GM10847 (cell line): ENCODE data around the gene CYTL1.

ENCODE experiments used
- POLR2A ChIP-seq: IDR thresholded peaks from 2 replicates; pipeline ENCODE4 v1.6.1; 2011; ENCODE audit not compliant: insufficient read length; ENCODE audit errors: extremely low read depth

CYTL1 gene

GRCh38 chr4:5037553-5038551 is 18.6 kb upstream of the CYTL1 start:
- no peak for TF ChIP-seq POLR2A

DNA sequence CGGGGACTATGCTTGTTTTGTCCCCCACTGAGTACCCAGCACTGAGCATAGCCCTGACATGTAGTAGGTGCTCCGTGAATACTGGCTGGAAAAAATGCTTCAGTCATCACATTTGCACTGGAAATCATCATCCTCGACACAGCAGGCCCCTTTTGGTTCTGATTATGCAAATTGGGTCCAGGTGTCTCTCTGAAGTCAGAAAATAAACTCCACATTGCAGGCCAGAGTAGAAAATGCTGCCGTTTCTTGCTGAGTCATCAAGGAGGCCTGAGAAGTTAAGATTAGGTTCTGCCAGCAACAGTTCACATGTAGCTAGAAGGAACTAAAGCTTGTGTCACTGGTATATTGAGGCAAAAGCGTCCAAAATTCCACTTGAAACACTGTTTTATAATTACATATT is 17.0 kb upstream of the CYTL1 start:
- no peak for TF ChIP-seq POLR2A

DNA sequence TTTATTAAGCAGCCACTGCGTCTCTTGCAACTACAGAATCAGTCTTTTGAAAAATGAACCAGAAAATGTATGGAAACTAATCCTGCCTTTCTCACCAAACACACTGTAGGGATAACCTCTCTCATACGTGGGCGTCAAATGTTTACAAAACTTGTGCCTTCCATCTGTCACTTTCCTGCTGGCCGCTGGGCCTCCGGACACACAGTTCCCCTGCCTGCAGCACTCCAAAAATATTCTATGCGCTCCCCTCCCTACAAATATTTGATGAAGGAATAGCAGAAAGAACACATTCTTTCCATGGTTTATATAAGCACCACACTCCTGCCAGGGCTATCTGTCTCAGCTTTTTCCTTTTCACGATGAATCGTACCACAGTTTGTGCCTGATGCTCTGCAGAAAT is 14.9 kb upstream of the CYTL1 start:
- no peak for TF ChIP-seq POLR2A

- TF ChIP-seq POLR2A: no peak
Observed at GRCh38 chr4:5033281-5033841, 14.1 kb upstream of the CYTL1 start.

GRCh38 chr4:5032813-5033212 is 13.6 kb upstream of the CYTL1 start:
- TF ChIP-seq POLR2A: no peak

- no peak for TF ChIP-seq POLR2A
Observed at GRCh38 chr4:5030927-5031326, 11.7 kb upstream of the CYTL1 start.

DNA sequence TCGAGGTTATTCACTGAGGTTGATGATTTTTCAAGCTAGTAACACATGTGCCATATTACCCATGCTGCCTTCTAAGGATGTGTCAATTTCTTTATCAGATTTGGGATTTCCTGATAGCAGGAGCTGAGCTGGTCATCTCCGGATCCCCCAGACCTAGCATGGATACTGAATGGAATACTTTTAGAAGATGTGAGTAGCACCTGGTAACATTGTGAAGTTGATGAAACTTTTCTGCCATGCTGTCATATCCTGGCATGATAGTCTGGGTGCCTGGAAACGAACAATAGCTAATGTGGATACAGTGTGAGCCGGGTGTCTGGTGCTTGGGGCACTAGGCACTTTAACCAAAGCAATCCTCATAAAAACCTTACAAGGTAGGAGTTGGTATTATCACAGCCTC is 11.0 kb upstream of the CYTL1 start:
- TF ChIP-seq POLR2A: no peak

DNA sequence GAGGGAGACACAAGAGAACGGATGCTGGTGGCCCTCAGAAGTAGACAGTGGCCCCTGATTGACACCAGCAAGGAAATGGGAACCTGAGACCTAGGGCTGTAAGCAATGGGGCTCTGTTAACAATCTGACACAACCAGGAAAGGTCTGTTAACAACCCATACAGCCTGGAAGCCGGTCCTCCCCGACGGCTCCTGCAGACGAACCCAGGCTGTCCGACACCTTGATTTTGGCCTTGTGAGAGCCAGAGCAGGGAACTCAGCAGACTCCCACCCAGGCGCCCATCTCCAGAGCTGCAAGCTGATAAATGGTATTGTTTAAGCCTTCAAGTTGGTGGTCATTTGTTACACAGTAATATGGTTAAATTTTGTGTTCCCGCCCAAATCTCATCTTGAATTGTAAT is 10.2 kb upstream of the CYTL1 start:
- no peak for TF ChIP-seq POLR2A

DNA sequence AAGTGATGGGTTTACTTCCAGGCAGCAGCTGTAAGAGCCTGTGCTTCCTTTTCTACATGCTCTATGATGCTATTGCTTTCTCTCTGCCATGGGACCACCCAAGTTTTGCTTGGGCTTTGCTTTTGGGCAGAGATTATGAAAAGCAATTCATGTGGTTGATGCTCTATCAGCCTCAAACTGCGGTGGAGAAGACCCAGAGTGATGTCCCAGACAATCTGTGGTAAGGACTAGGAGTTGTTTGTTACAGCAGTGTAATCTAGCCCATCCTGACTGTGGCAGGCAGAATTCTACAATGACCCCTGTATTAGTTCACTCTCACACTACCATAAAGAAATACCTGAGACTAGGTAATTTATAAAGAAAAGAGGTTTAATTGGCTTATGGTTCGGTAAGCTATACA is 9.2 kb upstream of the CYTL1 start:
- no peak for TF ChIP-seq POLR2A

- no peak for TF ChIP-seq POLR2A
Observed at GRCh38 chr4:5027346-5027745, 8.1 kb upstream of the CYTL1 start.

DNA sequence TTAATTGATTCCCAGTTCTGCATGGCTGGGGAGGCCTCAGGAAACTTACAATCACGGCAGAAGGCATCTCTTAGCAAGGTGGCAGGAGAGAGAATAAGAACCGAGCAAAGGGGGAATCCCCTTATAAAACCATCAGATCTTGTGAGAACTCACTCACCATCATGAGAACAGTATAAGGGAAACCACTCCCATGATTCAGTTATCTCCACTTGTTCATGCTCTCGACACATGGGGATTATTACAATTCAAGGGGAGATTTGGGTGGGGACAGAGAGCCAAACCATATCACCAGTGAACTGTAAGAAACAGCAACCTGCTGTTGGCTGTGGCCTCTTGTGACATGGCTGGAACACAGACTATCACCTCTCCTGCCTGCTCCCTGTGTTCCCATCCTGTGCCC is 7.1 kb upstream of the CYTL1 start:
- TF ChIP-seq POLR2A: no peak

DNA sequence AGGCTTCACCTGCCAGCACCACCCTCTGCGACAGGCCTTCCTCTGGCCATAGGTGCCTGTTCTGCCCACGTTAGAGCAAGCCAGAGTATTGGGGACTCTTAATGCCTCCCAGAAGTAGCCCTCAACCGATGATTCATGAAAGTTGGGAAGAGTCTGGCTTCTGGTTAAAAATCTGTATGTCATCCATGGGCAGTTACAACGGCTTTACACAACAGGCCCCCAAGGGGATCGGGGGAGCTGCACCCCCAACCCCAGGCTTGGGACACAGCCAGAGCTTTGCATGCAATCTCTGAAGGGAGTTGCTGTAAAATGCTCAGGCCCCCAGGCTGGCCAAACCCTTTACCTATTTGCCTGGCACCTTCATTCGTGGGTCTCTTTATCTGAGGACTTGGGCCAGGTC is 5.4 kb upstream of the CYTL1 start:
- no peak for TF ChIP-seq POLR2A

GRCh38 chr4:5021546-5021945 is 2.3 kb upstream of the CYTL1 start:
- TF ChIP-seq POLR2A: no peak

DNA sequence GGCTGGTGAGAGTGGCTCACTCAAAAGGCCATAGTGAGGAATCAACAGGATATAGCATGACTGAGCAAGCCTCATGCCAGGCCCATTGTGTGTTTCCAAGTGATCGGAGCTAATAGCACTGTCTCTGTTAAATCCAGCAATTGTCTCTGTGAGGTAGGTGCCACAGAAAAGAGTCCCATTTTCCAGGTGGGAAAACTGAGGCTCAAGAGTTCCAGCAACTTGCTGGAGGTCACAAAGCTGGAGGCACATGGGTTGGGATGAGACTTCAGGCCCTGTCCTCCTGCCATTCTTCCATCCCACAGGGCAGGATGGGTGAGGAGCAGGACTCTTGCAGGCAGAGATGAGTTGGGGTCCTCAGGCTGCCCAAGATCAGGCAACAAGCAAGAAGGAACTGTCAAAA is 1.1 kb upstream of the CYTL1 start:
- no peak for TF ChIP-seq POLR2A

- TF ChIP-seq POLR2A: no peak
Observed at GRCh38 chr4:5019796-5020195, 538 bp upstream of the CYTL1 start.

DNA sequence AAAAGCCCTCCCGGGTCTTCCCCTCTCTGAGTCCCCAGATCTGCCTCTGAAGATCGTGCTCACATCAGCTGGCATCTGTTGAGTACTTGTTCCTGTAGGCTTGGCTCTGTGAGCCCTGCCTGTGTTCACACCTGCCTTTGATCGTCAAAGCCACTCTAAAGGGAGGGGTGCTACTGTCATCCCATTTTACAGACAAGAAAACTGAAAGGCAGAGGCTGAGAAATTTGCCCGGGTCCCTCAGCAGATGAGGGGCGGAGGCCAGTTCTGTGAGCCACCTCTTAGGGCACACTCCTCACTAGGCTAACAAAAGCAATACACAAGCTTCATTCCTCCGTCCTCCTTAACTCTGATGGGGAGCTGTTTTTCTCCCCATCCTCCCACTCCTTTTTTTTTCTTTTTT is 655 bp downstream of the CYTL1 start:
- TF ChIP-seq POLR2A: no peak

DNA sequence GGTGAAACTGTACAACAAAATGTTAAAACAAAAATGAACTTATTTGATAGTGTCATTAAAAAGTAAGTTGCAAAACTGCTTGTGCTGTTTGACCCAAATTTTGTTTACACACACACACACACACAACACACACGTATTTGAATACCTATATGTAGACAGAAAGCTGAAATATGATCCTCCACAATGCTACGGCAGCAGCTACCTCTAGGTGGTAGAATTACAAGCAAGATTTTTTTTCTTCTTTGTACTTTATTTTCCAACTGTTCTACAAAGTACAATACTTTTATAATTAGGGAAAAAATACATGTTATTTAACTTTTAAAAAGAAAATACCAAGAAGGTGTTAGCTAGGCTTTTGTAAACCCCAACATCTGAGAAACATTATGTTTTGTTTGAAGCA is 1.2 kb downstream of the CYTL1 start:
- no peak for TF ChIP-seq POLR2A

DNA sequence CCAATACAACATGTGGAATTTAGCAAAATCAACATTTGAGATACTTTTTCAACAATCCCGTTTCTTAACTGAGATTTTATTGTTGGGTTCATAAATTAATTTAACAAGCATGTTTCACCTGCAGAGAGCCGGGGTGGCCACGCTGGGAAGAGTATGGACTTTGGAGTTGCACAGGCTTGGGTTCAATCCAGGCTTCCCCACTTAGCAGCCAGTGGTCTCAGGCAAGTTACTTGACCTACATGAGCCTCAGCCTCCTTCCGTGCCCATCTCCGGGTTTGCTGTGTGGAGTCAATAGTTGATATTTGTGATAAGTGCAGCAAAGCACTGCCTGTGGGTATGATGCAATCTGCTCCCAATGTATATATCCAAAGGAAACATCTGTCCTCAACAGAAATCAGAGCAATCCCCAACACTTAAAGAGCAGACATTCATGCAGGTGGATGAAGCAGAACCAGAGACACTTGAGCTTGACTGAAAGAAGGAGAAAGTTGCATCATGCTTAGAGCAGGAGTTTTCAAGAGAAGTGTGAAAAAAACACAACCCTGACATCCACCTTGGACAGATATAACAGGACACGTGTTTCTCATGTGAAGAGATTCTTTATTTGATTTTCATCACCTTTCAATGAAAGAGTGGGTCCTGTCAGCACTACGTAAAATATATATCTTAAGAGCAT is 5.1 kb downstream of the CYTL1 start:
- no peak for TF ChIP-seq POLR2A
